ENCODE results near the gene AGAP2. TPM values are rescaled to one million over a fixed set of nuclear protein-coding genes. Genes with fewer than 3 reads are reported as not detected.

The AGAP2 gene
- total RNA-seq, 1 experiment from 2014 or later = 0.40 TPM

DNA sequence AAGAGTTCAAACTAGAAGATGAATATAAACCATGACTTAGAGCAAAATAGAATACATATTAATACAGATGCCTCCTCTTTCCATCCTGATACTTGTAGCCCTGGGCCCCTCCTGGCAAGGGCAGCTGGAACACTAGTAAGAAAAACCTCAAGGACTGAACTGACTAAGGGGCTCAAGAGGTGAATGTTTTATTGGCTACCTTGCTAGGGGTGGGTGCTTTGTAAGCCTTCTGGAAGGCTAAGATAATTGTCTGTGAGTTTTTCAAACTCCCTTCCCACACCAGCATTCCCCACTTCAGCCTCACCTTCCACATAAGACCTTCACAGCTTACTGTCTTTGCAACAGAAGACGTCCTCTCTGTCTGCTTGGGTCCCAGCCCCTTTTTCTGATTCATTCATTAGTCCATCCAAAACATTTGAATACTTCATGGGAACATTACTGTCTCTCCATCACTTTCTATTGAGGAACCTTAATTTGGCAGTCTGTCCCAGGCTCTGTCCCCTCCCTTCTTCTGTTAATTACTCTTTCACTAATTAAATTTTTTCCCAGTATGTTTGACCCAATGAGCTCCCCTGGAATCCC is 15.3 kb upstream of the AGAP2 start:
- DNase-seq (no peak), ATAC-seq (no peak)
- Histone ChIP-seq H3K4me1 (ENCODE audit: insufficient read depth, low read length) (peaks cover 31% of the 10 kb centered on the region), H3K36me3 (ENCODE audit: low read depth, low read length) (peaks cover 19% of the 10 kb centered on the region), H3K4me3 (ENCODE audit: low read length) (peak overlapping the region; percentile 75; the same call in 1 of the 2 replicates), H3K9me3 (ENCODE audit: low read length) (no peaks in the 10 kb centered on the region), H2AFZ (ENCODE audit: low read length) (peak overlapping the region; percentile 90; the same call in 1 of the 2 replicates), H3K79me2 (ENCODE audit: low read length) (peaks cover 34% of the 10 kb centered on the region), H3K4me2 (ENCODE audit: low read length) (peak overlapping the region; percentile 92), H3K27ac (ENCODE audit: low read length) (no peak overlapping the region), H3K27me3 (ENCODE audit: low read length) (no peaks in the 10 kb centered on the region), H3K9ac (ENCODE audit: low read length) (no peak overlapping the region), H3K9me2 (replicated peaks; ENCODE audit: low read length) (no peaks in the 10 kb centered on the region), H4K20me1 (ENCODE audit: low read length) (no peaks in the 10 kb centered on the region), H3F3A (ENCODE audit: low read length, unreplicated experiment) (no peaks in the 10 kb centered on the region)
- POLR2A ChIA-PET (ENCODE audit: unreplicated experiment) = interaction anchor here (0.6 kb wide), 1 partner anchor 50 kb away, joined by 3 read pairs; no protein-coding TSS in a partner anchor
- no TSS peak for BruUV-seq (replicated peaks)
- CTCF ChIA-PET = no interaction called here
- intact Hi-C loops (cut with micrococcal nuclease) = no loop called here
- TF ChIP-seq, protein P1, sequence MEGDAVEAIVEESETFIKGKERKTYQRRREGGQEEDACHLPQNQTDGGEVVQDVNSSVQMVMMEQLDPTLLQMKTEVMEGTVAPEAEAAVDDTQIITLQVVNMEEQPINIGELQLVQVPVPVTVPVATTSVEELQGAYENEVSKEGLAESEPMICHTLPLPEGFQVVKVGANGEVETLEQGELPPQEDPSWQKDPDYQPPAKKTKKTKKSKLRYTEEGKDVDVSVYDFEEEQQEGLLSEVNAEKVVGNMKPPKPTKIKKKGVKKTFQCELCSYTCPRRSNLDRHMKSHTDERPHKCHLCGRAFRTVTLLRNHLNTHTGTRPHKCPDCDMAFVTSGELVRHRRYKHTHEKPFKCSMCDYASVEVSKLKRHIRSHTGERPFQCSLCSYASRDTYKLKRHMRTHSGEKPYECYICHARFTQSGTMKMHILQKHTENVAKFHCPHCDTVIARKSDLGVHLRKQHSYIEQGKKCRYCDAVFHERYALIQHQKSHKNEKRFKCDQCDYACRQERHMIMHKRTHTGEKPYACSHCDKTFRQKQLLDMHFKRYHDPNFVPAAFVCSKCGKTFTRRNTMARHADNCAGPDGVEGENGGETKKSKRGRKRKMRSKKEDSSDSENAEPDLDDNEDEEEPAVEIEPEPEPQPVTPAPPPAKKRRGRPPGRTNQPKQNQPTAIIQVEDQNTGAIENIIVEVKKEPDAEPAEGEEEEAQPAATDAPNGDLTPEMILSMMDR (conservative IDR thresholded peaks at IDR 0.05; ENCODE audit: low read depth, low read length) = no peak

DNA sequence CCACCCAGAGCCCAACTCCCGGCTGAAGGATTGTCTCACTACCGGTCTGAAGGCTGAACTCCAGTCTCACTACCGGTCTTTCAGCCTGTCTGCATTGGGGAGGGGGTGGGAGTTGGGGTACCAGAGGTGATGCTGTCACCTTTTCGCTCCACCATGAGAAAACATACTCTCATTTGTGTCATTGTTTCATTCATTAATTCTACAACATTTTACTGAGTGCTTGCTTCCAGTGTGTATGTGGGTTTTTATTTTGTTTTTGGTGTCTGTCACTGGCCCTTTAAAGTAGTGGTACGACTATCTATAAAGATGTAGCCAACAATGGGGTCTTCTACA is 14.1 kb upstream of the AGAP2 start:
- intact Hi-C loops (cut with micrococcal nuclease) = no loop called here
- H3K4me1 ChIP-seq (ENCODE audit: insufficient read depth, low read length) = peaks cover 31% of the 10 kb centered on the region
- DNase-seq (no peak), ATAC-seq (no peak)
- H2AFZ ChIP-seq (ENCODE audit: low read length) = peak overlapping the region; percentile 63
- H3K4me2 ChIP-seq (ENCODE audit: low read length) = peak overlapping the region; percentile 96
- TF ChIP-seq EZH2 (IDR thresholded peaks at IDR 0.05; ENCODE audit: low read length, unreplicated experiment) = no peak
- TF ChIP-seq EZH2phosphoT487 (IDR thresholded peaks at IDR 0.05; ENCODE audit: borderline replicate concordance, low read length) = no peak
- TF ChIP-seq, protein P1 (conservative IDR thresholded peaks at IDR 0.05; ENCODE audit: low read depth, low read length) = no peak
- H3K4me3 ChIP-seq (ENCODE audit: low read length) = peak overlapping the region; percentile 82
- H3K9ac ChIP-seq (ENCODE audit: low read length) = no peak overlapping the region
- ChIA-PET CTCF (no interaction called here), POLR2A (ENCODE audit: unreplicated experiment) (interaction anchor here (0.6 kb wide), 1 partner anchor 1251 kb away, joined by 3 read pairs; no protein-coding TSS in a partner anchor)
- H3K27ac ChIP-seq (ENCODE audit: low read length) = no peak overlapping the region
- H3K9me2 ChIP-seq (replicated peaks; ENCODE audit: low read length) = no peaks in the 10 kb centered on the region
- H3K27me3 ChIP-seq (ENCODE audit: low read length) = no peaks in the 10 kb centered on the region
- no peaks in the 10 kb centered on the region for H4K20me1 ChIP-seq (ENCODE audit: low read length)
- no peaks in the 10 kb centered on the region for H3K9me3 ChIP-seq (ENCODE audit: low read length)
- peaks cover 26% of the 10 kb centered on the region for H3K36me3 ChIP-seq (ENCODE audit: low read depth, low read length)
- no peaks in the 10 kb centered on the region for H3F3A ChIP-seq (ENCODE audit: low read length, unreplicated experiment)
- H3K79me2 ChIP-seq (ENCODE audit: low read length) = peaks cover 34% of the 10 kb centered on the region
- BruUV-seq (replicated peaks) = no TSS peak

DNA sequence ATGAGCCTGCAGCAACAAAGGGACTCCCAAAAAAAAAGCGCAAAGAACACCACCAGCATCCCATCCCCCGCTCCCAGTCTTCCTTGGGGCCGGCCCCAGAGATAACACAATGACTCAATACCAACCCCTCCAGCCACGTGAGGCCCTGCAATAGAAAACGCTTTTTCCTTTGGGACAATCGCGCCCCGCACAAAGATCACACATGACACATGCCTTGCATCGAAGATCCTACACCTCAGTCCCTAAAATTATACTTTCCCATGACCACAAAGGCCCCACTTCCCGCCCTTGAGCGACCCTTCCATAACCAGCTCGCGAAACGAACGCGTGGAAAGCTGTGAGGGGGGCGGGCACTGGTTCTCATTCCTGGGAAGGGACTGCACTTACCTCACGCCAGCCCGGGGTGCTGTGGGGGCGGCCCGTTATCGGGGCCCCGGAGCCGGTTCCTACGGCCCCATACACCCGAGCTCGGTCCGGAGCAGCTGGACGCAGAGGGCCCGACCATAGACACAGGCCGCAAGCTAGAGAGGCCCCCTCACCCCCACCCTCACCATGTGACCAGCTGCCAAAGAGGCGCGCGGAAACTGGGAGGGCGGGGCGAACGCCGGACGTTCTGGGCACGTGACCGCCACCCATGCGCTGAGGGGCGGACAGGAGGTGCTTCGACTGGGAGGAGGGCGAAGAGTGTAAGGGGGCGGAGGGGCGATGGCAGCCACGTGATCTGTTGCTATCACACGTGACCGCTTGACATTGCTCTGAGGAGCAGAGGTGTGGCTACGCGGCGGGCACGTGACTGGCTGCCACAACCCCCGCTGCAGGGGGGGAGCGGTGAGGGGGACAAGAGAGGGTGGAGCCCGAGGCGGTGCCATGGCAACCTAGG is 13.5 kb upstream of the AGAP2 start, which contains the start of gene CDK4:
Gene CDK4 (minus strand): TSS at position 523 of the 880 bp plus-strand sequence. CDS start 593 bp downstream, outside the sequence.
- Histone ChIP-seq H3K9me2 (replicated peaks; ENCODE audit: low read length) (no peaks in the 10 kb centered on the region), H3K27me3 (ENCODE audit: low read length) (no peaks in the 10 kb centered on the region), H3K9me3 (ENCODE audit: low read length) (no peaks in the 10 kb centered on the region), H3K4me2 (ENCODE audit: low read length) (peak within 1 kb of the TSS; percentile 96), H3K9ac (ENCODE audit: low read length) (peak within 1 kb of the TSS; percentile 98), H4K20me1 (ENCODE audit: low read length) (no peaks in the 10 kb centered on the region), H3K4me3 (ENCODE audit: low read length) (peak within 1 kb of the TSS; percentile 82), H3K36me3 (ENCODE audit: low read depth, low read length) (peaks cover 31% of the 10 kb centered on the region), H3K4me1 (ENCODE audit: insufficient read depth, low read length) (peaks cover 31% of the 10 kb centered on the region), H3K27ac (ENCODE audit: low read length) (peak within 1 kb of the TSS; percentile 78), H3F3A (ENCODE audit: low read length, unreplicated experiment) (no peaks in the 10 kb centered on the region), H3K79me2 (ENCODE audit: low read length) (peaks cover 34% of the 10 kb centered on the region), H2AFZ (ENCODE audit: low read length) (peak within 1 kb of the TSS; percentile 84)
- intact Hi-C loops (cut with micrococcal nuclease) = no loop called here
- POLR2A ChIA-PET (ENCODE audit: unreplicated experiment) = interaction anchor here (0.6 kb wide), 1 partner anchor 1251 kb away, joined by 3 read pairs; no protein-coding TSS in a partner anchor
- peak; percentile 65 for ATAC-seq
- CTCF ChIA-PET = no interaction called here
- TF ChIP-seq, protein P1 (conservative IDR thresholded peaks at IDR 0.05; ENCODE audit: low read depth, low read length) = no peak
- TF ChIP-seq EZH2 (IDR thresholded peaks at IDR 0.05; ENCODE audit: low read length, unreplicated experiment) (no peak), EZH2phosphoT487 (IDR thresholded peaks at IDR 0.05; ENCODE audit: borderline replicate concordance, low read length) (no peak)
- peak; percentile 99 for DNase-seq
- TSS peak; percentile 80 for BruUV-seq (replicated peaks)

Measured in PC-3 (cell line).